T-helper 1 cell treated with Interleukin-12 subunit alpha and Interleukin-12 subunit beta and Interleukin-4 antibody, amounts not matched to agents 30 ng/mL and 1 ng/mL, for 36 hours (primary cell): ENCODE data around the gene LDLRAD3. TPM values are rescaled to one million over a fixed set of nuclear protein-coding genes. Genes with fewer than 3 reads are reported as not detected.

Source experiments
- intact Hi-C: fragments of 100-400 bp; cut with micrococcal nuclease; formaldehyde crosslinking; loops from one replicate; pipeline ENCODE4 v1.15.1; 2024
- total RNA-seq: library from RNA; stranded (reverse); gene quantifications from 2 replicates; pipeline ENCODE4 v1.2.3, GENCODE V29; 2022

Gene LDLRAD3
- total RNA-seq, 1 donor from 2014 or later: 0.15 TPM

GRCh38 chr11:36014898-36015665 lies 71.2 kb downstream of the LDLRAD3 start:
- intact Hi-C loops: no loop called here

GRCh38 chr11:36015799-36016198 lies 71.9 kb downstream of the LDLRAD3 start:
- intact Hi-C loops: no loop called here

GRCh38 chr11:36016263-36016662 lies 72.4 kb downstream of the LDLRAD3 start:
- intact Hi-C loops: no loop called here

- intact Hi-C loops: no loop called here
These were observed 72.8 kb downstream of the LDLRAD3 start for GRCh38 chr11:36016709-36017108.

- intact Hi-C loops: no loop called here
These were observed 75.2 kb downstream of the LDLRAD3 start for GRCh38 chr11:36019005-36019596.

GRCh38 chr11:36019722-36020121 lies 75.9 kb downstream of the LDLRAD3 start:
- intact Hi-C loops: no loop called here

- intact Hi-C loops: no loop called here
These were observed 79.0 kb downstream of the LDLRAD3 start for GRCh38 chr11:36022882-36023281.

- intact Hi-C loops: no loop called here
These were observed 80.1 kb downstream of the LDLRAD3 start for GRCh38 chr11:36023922-36024321.

GRCh38 chr11:36024716-36025115 lies 80.9 kb downstream of the LDLRAD3 start:
- intact Hi-C loops: no loop called here

GRCh38 chr11:36026315-36026968 lies 82.6 kb downstream of the LDLRAD3 start:
- intact Hi-C loops: no loop called here

- intact Hi-C loops: no loop called here
These were observed 83.9 kb downstream of the LDLRAD3 start for GRCh38 chr11:36027731-36028130.

GRCh38 chr11:36029616-36030015 lies 85.8 kb downstream of the LDLRAD3 start:
- intact Hi-C loops: no loop called here

GRCh38 chr11:36030731-36031281 lies 86.9 kb downstream of the LDLRAD3 start:
- intact Hi-C loops: no loop called here

GRCh38 chr11:36033082-36033751 lies 89.4 kb downstream of the LDLRAD3 start:
- intact Hi-C loops: no loop called here

GRCh38 chr11:36033936-36034335 lies 90.1 kb downstream of the LDLRAD3 start:
- intact Hi-C loops: no loop called here

- intact Hi-C loops: no loop called here
These were observed 90.9 kb downstream of the LDLRAD3 start for GRCh38 chr11:36034551-36035331.

- intact Hi-C loops: no loop called here
These were observed 91.6 kb downstream of the LDLRAD3 start for GRCh38 chr11:36035454-36035853.

- intact Hi-C loops: no loop called here
These were observed 92.1 kb downstream of the LDLRAD3 start for GRCh38 chr11:36035999-36036398.

- intact Hi-C loops: no loop called here
These were observed 93.2 kb downstream of the LDLRAD3 start for GRCh38 chr11:36037031-36037430.

GRCh38 chr11:36038541-36038940 lies 94.7 kb downstream of the LDLRAD3 start:
- intact Hi-C loops: no loop called here

GRCh38 chr11:36039471-36039870 lies 95.6 kb downstream of the LDLRAD3 start:
- intact Hi-C loops: no loop called here
